Measurements from ENCODE around the gene TECR.
"Not testable (repeated sequence)": the region's sequence is repeated elsewhere in the genome, so short reads cannot be mapped to it uniquely, and the experiment has no call there.

TECR gene, protein sequence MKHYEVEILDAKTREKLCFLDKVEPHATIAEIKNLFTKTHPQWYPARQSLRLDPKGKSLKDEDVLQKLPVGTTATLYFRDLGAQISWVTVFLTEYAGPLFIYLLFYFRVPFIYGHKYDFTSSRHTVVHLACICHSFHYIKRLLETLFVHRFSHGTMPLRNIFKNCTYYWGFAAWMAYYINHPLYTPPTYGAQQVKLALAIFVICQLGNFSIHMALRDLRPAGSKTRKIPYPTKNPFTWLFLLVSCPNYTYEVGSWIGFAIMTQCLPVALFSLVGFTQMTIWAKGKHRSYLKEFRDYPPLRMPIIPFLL

DNA sequence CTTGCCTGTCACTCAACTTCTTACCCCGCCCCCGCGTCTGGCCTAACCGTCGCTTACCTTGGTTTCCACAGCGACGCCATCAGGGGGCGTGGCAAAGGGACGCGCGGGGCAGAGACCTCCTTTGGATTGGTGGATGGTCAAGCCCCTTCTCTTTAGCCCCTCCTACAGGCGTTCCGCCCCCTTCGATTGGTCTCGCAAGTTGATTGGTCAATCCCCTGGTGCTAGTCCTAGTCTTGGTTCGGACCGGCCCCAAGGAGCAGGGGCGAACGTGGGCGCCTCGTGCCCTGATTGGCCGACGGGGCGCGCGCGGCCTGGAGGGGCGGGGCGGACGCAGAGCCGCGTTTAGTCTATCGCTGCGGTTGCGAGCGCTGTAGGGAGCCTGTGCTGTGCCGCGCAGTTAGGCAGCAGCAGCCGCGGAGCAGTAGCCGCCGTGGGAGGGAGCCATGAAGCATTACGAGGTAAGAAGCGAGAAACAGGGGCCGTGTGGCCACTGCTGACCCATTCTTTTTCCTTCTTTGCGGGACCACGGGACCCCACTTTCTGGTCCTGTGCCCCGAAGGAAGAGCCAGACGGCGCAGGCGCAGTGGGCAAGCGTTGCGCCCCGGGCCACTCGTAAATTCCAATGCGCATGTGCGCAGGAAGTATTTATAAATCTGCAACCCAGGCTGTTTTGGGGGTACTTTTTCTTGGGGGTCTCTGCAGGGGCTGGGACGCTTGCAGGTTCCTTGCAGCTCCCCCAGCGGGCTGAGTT lies at the start of gene TECR:
Gene TECR (plus strand): TSS at position 341 of the 751 bp plus-strand sequence. CDS start 103 bp downstream, at position 444.
- peak; percentile 100 for DNase-seq

DNA sequence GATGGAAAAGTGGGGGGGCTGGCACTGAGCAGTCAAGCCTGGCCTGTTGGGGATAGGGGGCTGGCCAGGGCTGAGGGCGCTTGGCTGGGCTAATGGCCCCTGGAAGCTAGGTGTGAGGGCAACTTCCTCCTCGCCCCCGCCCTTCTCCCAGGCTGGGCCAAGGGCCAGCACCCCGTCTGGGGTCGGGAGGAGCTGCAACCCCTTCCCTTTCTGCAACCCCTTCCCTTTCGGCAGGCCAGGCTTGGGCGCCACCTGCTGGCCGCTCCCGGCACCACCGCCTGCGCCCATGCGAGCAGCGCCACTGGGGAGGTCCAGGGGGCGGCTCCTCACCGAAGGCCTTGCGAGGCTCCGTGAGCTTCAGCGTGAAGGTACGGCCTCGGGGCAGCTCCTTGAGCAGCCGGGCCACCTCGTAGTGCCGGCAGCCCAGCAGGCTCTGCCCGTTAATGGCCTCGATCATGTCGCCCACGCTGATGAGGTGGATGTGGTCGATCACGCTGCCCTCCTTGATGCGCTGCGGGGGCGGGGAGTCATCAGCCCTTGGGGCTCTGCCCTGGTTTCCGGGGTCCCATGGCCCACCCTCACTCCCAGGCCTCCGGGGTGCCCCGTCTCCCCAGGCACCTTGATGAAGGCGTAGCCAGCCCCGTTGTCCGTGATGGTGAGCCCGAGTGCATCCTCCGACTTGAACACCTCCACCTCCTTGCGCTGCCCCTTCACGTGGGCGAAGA lies 49.3 kb upstream of the TECR start:
- peak; percentile 91 for DNase-seq

DNA sequence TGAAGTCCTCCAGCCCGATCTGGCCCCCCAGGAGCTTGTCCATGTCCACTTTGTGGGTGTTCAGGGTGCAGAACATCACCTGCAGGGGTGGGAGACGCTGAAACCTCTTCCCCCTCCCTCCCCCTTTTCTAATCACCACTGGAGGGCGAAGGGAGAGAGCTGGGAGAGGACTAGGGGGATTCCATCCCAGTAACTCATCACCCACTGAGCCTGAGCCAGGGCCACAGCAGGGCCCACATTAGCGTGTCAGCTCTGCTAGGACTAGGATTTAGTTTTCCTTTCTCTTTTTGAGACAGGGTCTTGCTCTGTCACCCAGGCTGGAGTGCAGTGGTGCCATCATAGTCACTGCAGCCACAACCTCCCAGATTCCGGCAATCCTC lies 48.7 kb upstream of the TECR start:
- no peak for DNase-seq

DNA sequence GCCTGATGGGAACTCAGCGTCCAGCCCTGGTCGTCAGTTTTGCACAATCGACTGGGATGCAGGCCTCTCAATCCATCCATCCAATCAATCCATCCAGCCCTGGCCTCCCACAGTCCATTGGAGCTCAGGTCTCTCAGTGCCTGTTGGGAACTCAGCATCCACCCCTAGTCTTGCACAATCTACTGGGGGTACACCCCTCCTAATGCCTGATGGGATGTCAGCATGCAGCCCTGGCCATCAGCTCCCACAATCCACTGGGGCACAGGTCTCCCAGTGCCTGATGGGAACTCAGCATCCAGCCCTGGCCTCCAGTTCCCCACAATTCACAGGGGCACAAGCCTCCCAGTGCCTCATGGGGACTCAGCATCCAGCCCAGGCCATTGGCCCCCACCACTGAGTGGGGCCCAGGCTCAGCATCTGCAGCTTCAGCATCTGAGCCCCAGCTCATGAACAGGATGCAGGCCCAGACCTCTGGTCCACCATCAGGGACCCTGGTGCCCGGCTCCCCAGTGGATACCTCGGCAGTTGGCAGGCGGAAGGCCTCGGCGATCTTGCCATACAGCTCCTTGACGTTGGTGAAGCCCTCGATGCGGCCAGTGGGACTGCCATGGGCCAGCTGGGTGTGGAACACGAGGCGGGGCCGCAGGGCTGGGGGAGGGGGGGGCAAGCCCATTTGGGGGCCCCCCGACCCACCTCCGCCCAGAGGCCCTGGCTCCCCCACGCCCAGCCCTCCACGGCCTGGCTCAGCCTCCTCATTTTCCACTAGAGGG lies 47.0 kb upstream of the TECR start:
- no peak for DNase-seq

DNA sequence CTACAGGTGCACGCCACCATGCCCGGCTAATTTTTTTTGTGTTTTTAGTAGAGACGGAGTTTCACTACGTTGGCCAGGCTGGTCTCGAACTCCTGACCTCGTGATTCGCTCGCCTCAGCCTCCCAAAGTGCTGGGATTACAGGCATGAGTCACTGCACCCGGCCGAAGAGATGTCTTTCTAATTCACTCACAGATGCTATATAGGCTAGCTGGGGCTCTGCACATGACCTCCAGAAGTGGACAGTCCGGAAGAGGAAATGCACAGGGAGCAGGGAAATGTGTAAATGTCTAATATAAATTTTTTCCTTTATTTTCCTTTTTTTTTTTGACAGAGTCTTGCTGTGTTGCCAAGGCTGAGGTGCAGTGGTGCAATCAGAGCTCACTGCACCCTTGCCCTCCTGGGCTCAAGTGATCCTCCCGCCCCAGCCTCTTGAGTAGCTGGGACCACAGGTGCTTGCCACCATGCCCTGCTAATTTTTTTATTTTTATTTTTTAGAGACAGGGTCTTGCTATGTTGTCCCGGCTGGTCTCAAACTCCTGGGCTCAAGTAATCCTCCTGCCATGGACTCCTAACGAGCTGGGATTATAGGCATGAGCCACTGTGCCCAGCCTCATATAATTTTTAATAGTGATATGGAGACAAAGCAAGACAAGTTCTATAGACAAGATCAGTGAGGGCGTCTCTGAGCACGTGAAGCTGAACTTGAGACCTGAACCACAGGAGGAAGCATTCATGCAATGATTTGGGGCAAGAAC lies 41.8 kb upstream of the TECR start:
- no peak for DNase-seq

DNA sequence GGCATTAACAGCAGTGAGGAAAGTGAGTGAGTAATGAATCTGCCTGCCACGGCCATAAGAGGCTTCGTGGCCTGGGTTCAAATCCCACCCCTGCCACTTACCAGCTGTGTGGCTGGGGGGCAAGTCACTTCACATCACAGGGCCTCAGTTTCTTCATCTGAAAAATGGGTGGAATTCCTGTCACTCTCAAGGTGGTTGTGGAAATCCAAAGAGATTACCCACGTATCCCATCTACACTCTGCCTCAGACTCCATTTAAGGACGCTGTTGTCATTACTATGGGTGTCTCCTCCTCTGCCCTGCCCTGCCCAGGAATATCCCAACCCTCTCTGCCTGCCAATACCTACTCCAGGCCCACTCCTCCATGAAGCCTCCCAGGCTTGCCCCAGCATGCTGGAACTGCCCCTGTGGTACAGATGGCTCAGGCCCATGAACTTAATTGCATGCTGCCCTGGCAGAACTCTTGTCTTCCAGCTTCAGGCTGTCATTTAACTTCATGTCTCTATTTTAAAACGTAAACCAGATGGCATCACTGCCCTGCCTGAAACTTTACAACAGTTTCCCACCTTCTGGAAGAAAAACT lies 36.5 kb upstream of the TECR start:
- DNase-seq = no peak

DNA sequence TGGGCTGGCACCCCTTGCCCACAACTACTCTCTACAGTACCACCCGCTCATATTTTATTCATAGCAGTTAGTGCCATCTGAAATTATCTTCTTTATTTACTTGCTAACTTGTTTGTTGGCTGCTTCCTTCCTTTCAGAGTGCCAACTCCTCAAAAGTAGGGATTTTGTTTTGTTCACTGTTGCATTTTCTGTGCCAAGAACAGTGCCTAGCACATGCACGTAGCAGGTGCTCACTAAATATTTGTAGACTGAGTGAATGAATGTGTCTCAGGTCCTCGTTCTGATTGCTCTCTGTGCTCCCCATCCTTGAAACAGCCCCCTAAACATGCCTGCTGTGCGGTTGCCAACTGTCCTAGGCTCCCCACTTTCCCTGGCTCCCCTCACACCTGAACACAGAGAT lies 35.0 kb upstream of the TECR start:
- DNase-seq = no peak

DNA sequence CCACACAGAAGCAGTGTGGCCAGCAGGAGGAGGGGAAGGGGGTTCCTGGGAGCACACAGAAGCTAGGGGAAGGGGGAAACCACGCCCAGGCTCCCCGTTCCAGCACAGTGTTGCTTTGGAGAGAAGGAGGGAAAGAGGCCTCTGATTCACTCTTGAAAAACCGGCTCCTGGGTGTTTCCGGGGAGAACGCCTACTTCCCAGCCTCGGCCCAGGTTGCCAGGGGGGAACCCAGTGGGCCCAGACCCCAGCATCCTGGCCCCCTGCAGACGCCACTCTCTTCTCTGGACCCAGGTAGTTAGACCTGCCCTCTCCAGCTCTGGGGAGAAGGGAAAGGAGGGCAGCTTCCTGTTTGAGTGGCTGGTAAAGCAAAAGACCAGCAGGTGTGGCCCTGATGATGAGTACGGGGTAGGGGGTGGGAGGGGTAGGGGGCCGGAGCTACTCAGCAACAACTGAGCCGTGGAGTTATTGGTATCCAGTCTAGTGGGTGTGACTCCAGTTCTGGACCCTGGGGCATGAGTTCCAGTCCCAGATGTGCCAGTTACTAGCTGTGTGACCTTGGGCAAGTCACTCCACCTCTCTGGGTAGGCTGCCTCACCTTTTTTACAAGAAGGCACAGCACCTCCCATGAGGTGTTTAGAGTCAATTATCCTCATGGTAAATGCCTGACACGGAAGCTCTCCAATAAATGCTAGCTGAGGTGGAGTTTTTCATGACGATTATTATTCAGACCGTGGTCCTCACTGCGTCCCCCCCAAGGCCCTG lies 34.3 kb upstream of the TECR start:
- DNase-seq = no peak

DNA sequence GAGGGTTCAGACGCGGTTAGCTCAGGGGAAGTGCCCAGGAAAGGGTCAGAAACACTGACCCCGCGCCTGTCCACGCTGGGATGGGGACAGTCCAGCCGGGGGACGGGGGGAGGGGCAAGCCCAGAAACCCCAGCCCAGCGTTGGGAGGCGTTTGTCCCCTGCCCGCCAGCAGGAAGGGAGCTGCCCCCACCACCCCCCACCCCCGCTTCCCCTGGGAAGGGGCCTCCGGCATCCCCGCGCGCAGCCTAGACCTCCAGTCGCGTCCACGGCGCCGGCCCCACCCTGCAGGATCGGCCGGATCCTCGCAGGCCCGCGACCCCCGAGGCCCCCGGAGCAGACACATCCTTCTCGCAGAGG lies 33.7 kb upstream of the TECR start:
- DNase-seq = no peak

DNA sequence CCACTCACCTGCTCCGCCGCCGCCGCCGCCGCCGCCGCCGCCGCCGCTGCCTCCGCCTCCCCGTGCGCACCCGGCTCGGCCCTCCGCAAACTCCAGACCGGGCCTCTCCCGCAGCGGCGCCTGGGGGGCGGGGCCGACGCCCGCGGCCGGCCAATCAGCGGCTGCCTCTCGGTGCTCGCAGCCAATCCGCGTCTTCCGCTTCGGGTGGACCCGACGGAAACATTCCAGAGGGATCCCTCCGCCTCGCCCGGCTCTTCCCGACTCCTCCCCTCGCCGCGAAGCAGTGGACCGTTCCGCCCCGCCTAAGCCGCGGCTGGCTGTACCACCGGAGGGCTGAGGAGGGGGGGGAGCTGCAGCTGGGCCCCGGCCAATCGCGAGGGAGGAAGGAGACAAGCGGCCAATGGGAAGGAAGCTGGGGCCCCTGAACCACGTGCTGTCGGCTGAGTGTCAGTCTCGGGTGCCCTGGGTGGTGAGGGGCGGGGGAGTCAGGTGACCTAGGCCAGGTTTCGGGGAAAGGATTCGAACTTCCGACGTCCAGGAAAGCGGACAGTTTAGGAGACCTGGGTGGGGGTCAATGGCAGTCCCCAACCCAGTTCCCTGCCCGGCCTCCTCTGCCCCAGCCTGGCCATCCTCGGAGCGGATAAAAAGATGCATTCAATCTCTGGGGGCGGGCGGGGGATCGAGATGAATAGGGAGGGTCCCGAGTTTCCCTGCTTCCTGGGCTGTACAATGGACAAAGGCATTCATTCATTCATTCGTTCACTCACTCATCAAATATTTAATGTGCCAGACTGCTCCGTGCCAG lies 33.2 kb upstream of the TECR start, which contains the start of gene GIPC1:
Gene GIPC1 (minus strand): TSS at position 99 of the 805 bp plus-strand sequence. CDS start 13,151 bp downstream, outside the sequence.
- DNase-seq = peak; percentile 94

DNA sequence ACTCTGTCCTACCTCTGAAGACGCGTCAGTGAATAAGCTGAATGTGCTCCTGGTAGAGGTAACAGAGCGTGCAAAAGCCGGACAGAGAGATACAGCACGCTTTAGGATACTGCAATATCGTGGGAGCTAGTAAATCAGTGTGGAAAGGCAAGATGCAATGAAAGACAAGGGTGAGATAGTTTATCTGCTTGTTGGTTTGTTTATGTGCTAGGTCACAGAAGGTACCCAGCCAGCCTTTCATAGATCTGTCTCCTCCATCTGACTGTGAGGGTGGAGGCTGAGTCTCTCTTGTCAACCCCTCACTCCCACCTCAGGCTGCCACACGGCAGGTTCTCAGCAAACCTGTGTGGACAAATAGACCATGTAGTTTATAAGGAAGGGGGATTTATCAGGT lies 32.6 kb upstream of the TECR start:
- DNase-seq = no peak

DNA sequence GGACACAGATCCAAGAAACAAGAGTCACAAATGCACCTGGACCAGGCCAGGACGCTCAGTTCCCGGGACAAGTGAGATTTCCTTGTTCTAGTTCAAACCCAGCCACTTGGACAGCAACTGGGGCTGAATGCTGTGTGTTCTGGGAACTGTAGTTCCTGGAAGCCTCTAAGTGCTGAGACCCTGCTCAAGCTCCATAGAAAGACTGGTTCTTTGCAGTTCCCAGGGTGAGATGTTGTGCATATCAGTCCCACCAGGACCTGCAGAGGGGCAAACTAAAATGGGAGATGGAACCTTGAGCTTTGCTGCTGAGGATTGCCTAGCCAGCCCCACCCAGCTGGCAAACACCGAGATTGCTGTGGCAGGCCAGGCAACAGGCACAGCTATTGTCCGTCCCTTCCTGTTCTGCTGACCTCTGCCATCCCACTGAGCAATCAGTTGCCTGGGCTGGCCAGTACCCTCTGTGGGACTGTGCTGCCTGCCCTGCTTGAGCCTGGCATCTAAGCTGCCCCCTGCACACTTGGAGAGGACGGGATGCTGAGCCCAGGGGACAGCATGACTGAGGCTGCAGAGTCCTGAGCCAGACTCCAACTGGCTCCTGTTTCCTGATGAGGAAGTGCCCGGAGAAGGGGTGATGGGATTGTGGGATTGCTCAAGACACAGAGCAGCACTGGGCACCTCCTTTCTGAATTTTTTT lies 32.0 kb upstream of the TECR start:
- no peak for DNase-seq

DNA sequence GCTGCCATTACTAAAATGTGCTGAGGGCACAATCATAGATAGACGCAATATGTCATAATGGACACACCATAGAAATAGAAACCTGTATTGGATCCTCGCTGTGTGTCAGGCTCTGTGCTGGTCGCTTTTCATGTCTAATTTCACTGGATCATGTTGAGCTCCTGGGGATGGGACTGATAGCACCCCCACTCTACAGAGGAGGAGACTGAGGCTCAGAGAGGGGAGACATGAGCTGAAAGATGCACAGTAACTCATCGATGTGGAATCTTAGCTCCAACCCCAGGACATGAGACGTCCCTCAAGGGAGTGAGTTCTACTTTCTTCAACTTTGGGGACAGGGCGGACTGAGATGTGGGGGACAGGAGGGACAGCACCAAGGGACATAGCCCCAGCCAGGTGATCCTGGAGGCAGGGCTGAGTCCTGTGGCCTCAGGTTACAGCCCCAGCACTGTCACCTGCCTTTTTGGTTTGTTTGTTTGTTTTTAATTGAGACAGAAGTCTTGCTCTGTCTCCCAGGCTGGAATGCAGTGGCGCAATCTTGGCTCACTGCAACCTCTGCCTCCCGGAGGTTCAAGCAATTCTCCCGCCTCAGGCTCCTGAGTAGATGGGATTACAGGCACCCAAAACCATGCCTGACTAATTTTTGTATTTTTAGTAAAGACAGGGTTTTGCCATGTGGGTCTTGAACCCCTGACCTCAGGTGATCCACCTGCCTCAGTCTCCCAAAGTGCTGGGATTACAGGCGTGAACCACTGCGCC lies 26.9 kb upstream of the TECR start:
- DNase-seq = no peak

DNA sequence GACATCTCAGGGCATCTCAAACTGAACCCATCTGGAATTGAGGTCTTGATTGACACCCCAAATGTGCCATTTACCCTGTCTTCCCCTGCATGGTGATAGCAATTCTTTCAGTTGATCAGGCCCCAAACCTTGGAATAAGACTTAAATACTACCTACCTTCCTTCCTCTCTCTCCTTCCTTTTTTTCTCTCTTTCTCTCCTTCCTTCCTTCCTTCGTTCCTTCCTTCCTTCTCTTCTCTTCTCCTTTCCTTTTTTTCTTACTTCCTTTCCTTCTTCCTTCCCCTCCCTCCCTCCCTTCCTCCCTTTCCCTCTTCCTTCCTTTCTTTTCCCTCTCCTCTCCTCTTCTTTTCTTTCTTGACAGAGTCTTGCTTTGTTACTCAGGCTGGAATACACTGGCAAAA lies 26.1 kb upstream of the TECR start:
- DNase-seq = no peak

DNA sequence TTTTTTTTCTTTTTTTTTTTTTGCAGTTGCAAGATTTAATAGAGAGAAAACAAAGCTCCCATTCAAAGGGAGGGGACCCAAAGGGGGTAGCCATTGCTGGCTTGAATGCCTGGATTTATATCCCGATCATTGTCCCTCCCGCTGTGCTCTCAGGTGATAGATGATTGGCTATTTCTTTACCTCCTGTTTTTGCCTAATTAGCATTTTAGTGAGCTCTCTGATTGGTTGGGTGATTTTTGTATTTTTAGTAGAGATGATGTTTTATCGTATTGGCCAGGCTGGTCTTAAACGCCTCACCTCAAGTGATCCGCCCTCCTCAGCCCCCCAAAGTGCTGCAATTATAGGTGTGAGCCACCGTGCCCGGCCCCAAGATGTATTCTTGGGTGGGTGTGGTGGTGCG lies 24.8 kb upstream of the TECR start:
- not testable (repeated sequence) for DNase-seq

DNA sequence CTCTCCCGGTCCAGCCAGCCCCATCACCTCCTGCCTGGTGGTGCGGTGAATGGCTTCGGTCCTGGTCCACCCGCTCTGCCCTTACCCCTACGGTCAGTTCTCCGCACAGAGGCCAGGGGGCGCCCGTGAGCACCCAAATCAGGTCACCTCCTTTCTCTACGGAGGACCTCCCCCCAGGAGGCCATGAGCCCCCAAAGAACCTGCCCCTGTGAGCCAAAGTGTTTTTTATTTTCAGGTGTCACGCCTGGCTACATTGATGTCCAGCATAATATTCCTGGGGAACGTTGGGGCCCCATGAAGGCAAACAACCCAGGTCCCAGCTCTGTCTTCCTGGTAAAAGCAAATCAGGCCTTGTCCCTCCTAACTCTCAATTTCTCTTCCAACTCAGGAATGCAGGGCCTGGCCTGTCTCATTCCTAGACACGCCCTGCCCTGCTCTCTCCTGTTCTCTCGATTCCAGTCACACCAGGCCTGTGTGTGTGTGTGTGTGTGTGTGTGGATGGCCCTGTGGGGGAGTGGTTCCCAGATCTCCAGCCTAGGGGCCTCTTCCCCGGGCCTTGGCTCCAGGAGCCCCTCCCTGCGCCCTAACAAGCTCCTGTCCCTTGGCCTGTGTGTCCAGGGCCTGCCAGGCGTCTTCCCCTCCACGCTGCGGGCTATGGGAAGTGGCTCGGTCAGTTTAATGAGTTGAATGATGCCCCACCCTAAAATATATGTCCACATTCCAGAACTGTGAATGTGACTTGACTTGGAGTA lies 23.7 kb upstream of the TECR start:
- DNase-seq = peak; percentile 88

DNA sequence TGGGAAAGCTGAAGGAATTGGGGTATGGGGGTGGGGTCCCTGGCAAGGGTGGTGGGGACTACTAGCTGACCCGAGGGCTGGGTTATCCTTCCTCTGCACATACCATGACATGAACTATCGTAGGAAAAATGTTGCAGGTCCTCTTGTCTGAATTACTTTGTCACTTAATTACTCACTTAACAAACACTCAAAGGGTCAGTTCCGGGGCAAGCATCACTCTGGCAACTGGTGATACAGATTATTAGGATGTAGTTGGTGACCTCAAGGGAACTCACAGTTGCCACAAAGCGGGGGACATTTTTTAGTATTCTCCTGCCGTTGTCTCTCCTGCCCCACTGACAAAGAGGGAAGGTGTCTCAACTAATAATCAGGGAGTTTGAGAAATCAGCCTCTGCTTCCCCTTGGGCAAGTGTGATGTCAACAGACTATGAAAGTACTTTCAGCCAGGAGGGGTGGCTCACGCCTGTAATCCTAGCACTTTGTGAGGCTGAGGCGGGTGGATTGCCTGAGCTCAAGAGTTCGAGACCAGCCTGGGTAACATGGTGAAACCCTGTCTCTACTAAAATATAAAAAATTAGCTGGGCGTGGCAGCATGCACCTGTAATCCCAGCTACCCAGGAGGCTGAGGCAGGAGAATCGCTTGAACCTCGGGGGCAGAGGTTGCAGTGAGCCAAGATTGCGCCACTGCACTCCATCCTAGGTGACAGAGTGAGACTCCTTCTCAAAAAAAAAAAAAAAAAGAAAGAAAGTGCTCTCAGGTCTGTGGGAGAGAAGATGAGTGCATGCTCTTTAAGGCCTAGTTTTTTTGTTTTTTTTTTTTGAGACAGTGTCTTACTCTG lies 21.5 kb upstream of the TECR start:
- no peak for DNase-seq
